A549 treated with AZD2906 at 1 μM for 4 hours (cell line): ENCODE data around the gene RTF1. TPM values are rescaled to one million over a fixed set of nuclear protein-coding genes. Genes with fewer than 3 reads are reported as not detected.

Experiments used
- total RNA-seq: library from RNA; stranded (reverse); fragments of 200-300 nt; extraction: Qiagen RNA extraction; gene quantifications from 5 replicates; pipeline ENCODE4 v1.2.3, GENCODE V29; 2022

Gene RTF1
- total RNA-seq: 17.1 to 22.2 TPM (median 19.1 TPM) in 5 replicates

GRCh38 chr15:41416742-41417417 lies at the start of gene RTF1:
TSS of gene RTF1 (plus strand) at chr15:41417095. CDS start at chr15:41417116, 21 bp downstream.

GRCh38 chr15:41493205-41493901 lies 76.5 kb downstream of the RTF1 start, which contains the start of gene ITPKA:
TSS of gene ITPKA (plus strand) at chr15:41493874. CDS start at chr15:41493928, 54 bp downstream.

GRCh38 chr15:41513506-41514227 lies 96.8 kb downstream of the RTF1 start, which contains the start of gene LTK:
TSS of gene LTK (minus strand) at chr15:41513827. CDS start at chr15:41513709, 118 bp downstream.

Other genes with a start within 250 kb of the RTF1 start
- 0.14 to 0.17 TPM (median 0.14 TPM) in 3 of 5 replicates, not detected in the others for gene EXD1, start 186.3 kb upstream of the RTF1 start, total RNA-seq
- 53.3 to 89.6 TPM (median 57.0 TPM) in 5 replicates for gene CHP1, start 185.8 kb upstream of the RTF1 start, total RNA-seq
- gene OIP5, start 84.5 kb upstream of the RTF1 start, total RNA-seq: 12.9 to 13.8 TPM (median 13.3 TPM) in 5 replicates
- gene NUSAP1, start 84.2 kb upstream of the RTF1 start, total RNA-seq: 58.2 to 93.2 TPM (median 64.3 TPM) in 5 replicates
- gene NDUFAF1, start 14.6 kb upstream of the RTF1 start, total RNA-seq: 11.6 to 16.1 TPM (median 12.7 TPM) in 5 replicates
- 6.5 to 12.4 TPM (median 10.2 TPM) in 5 replicates for gene ITPKA, start 76.8 kb downstream of the RTF1 start, total RNA-seq
- 0.05 to 0.20 TPM (median 0.05 TPM) in 5 replicates for gene LTK, start 96.7 kb downstream of the RTF1 start, total RNA-seq
- 11.4 to 15.2 TPM (median 13.0 TPM) in 5 replicates for gene RPAP1, start 127.2 kb downstream of the RTF1 start, total RNA-seq
- 16.1 to 19.7 TPM (median 18.2 TPM) in 5 replicates for gene TYRO3, start 142.1 kb downstream of the RTF1 start, total RNA-seq
- 5.7 to 7.9 TPM (median 6.1 TPM) in 5 replicates for gene MGA, start 243.3 kb downstream of the RTF1 start, total RNA-seq